IPS DF 19.7 (cell line): ENCODE data around the gene LIPT2.

Experiments used
- DNase-seq: peaks from one replicate; pipeline ENCODE4 v3.0.0-alpha.2; 2013; ENCODE audit warnings: low read depth, low spot score

Gene LIPT2

GRCh38 chr11:74504100-74504691, 10.7 kb upstream of the LIPT2 start:
- no peak for DNase-seq

GRCh38 chr11:74494916-74495315, 1.4 kb upstream of the LIPT2 start:
- no peak for DNase-seq

- no peak for DNase-seq
Measured at GRCh38 chr11:74493791-74494630, 487 bp upstream of the LIPT2 start.

- DNase-seq = no peak
Measured at GRCh38 chr11:74492084-74492483, 1.4 kb downstream of the LIPT2 start.

- DNase-seq = no peak
Measured at GRCh38 chr11:74490941-74491340, 2.6 kb downstream of the LIPT2 start.

- DNase-seq = no peak
Measured at GRCh38 chr11:74487875-74488274, 5.6 kb downstream of the LIPT2 start.

- no peak for DNase-seq
Measured at GRCh38 chr11:74485868-74486267, 7.7 kb downstream of the LIPT2 start.

GRCh38 chr11:74480688-74481417, 12.7 kb downstream of the LIPT2 start:
- no peak for DNase-seq

- DNase-seq = no peak
Measured at GRCh38 chr11:74479732-74480123, 13.8 kb downstream of the LIPT2 start.

- no peak for DNase-seq
Measured at GRCh38 chr11:74478877-74479731, 14.4 kb downstream of the LIPT2 start.

GRCh38 chr11:74476536-74476935, 17.0 kb downstream of the LIPT2 start:
- DNase-seq = no peak

- no peak for DNase-seq
Measured at GRCh38 chr11:74474316-74474715, 19.2 kb downstream of the LIPT2 start.

GRCh38 chr11:74473382-74474173, 19.9 kb downstream of the LIPT2 start:
- no peak for DNase-seq

- DNase-seq = no peak
Measured at GRCh38 chr11:74471668-74472429, 21.7 kb downstream of the LIPT2 start.

- no peak for DNase-seq
Measured at GRCh38 chr11:74471037-74471436, 22.5 kb downstream of the LIPT2 start.

- no peak for DNase-seq
Measured at GRCh38 chr11:74470526-74470925, 23.0 kb downstream of the LIPT2 start.

GRCh38 chr11:74468936-74469335, 24.6 kb downstream of the LIPT2 start:
- DNase-seq = no peak

- no peak for DNase-seq
Measured at GRCh38 chr11:74468521-74468920, 25.0 kb downstream of the LIPT2 start.

GRCh38 chr11:74468058-74468457, 25.5 kb downstream of the LIPT2 start:
- DNase-seq = no peak
